IPS-NIHi7 (cell line): ENCODE measurements around the gene CCDC92B.

Experiments used
- DNase-seq: peaks from one replicate; pipeline ENCODE4 v3.0.0; 2012; ENCODE audit warnings: mixed read lengths; ENCODE audit errors: extremely low spot score

The CCDC92B gene

GRCh38 chr17:2778489-2778888, 29.0 kb upstream of the CCDC92B start:
- DNase-seq, result no peak

DNA sequence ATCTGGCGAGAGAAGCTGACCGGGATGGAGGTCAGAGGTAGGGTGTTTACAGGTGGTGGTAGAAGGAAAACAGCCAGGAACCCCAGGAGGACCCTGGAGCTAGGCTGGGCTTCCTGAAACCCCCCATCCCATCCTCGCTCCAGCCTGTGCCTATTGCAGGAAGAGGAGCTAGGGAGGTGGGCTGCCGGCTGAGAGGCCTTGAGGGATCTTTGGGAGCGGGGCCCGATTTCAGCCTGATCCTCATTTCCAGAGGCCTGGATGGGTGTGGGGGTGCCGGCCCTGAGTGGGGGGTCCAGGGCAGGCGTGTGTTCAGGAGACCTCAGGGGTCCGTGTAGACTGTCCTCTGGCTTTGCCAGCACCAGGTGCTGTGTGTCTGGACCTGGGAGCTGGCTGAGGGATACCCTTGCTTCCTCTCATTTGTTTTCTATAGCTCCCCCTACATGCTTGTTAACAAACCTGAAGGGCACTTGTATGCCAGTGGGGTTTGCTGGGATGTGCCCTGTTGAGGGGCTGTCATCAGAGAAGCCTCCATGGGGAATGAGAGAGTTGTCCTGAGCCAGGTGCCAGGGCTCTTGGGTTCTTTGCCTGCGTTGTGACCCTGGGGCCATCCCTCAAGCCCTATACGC, 27.9 kb upstream of the CCDC92B start:
- peak; percentile 59 for DNase-seq

DNA sequence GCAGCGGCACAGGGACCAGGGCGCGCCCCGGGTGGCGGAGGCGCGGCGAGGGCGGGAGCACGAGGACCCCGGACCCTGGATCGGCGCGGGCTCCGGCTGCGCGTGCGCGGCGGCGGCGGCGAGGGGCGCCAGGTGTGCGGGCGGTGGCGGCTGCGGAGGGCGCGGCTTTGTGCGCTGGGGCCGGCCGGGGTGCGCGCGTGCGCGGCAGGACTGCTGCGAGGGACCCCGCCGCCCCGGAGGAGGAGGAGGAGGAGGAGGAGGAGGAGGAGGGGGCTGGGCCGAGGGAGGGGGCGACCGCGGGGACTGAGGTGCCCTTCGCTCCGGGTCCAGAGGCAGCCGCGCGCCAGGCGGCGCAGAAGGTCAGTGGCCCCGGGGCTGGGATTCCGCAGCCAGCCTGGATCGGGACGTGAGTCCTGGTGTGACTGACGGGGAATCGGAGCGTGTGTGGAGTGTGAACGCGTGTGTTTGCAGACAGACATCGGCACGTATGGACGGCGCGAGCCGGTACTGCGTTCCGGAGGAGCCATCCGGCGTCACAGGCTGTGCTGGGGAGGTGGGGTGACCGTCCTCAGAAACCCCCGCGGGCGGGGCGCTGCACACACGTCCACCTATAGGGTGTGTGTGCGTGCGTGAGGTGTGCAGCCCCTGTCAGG, 27.3 kb upstream of the CCDC92B start:
- DNase-seq, result peak; percentile 83

GRCh38 chr17:2775206-2775605, 25.8 kb upstream of the CCDC92B start:
- DNase-seq, result no peak

DNA sequence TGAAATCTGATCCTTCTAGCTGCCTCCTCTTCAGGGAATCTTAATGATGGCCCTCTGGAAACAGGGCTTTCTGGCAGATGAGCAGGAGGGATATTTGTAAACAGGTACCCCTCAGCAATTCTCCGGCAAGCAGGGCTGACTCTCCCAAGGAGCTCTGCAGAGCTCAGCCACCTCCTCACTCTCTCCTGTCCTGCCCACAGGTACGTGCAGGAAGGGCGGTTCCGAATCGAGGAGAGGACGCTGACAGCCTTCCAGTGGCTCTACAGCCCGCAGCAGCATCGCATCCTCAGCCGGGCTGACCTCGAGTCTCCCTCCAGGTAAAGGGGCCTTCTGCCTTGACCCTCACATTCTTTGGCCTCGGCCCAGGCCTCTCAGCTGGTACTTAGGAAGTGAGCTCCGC, 20.7 kb upstream of the CCDC92B start:
- no peak for DNase-seq

DNA sequence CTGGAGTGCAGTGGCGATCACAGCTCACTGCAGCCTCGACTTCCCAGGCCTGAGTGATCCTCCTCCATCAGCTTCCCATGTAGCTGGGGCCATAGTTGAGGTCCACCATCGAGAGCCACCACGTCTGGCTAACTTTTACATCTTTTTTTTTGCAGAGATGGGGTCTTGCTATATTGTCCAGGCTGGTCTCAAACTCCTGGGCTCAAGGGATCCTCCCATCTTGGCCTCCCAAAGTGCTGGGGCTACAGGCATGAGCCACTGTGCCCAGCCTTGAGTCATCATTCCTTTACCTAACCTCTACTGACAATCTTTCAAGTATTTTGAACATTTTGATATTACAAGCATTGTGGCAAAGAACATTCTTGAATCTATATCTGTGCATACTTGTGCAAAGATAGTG, 9.4 kb upstream of the CCDC92B start:
- no peak for DNase-seq

GRCh38 chr17:2755891-2756724, 6.7 kb upstream of the CCDC92B start:
- peak; percentile 81 for DNase-seq

- DNase-seq, result no peak
These were observed 2.0 kb upstream of the CCDC92B start for GRCh38 chr17:2751491-2751890.

GRCh38 chr17:2750721-2751120, 1.3 kb upstream of the CCDC92B start:
- DNase-seq, result no peak

GRCh38 chr17:2749784-2750181, 331 bp upstream of the CCDC92B start:
- peak; percentile 94 for DNase-seq

DNA sequence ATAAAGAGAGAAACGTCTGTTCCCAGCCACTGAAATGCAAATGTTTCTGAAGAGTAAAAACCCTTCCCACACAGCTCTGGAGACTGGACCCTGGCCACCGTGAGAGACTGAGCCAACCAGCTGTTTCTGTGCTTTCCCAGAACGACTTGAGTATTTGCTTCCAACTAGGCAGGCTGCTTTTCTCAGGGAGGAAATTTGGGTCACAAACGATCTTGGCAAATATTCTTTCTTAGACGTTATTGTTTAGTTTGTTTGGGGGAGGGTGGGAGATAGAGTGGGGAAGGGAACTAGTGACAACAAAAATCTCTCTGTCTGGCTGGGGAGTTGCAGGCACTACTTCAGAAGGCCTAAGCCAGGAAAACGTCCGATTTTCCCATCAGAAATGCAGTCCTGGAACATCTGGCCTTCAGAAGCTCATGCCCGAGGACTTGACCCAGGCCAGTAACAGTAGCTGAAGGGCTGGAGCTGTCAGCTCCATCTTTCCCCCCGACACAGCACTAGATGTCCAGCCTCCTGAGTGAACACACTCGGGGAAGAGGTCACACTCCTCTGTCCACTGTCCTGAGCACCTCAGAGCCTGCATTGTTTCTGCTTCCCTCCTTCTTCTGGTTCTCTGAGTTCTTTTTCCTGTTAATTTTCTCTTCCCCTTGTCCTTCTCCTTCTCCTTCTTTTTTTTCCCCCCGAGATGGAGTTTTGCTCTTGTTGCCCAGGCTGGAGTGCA, 4.0 kb downstream of the CCDC92B start:
- no peak for DNase-seq

DNA sequence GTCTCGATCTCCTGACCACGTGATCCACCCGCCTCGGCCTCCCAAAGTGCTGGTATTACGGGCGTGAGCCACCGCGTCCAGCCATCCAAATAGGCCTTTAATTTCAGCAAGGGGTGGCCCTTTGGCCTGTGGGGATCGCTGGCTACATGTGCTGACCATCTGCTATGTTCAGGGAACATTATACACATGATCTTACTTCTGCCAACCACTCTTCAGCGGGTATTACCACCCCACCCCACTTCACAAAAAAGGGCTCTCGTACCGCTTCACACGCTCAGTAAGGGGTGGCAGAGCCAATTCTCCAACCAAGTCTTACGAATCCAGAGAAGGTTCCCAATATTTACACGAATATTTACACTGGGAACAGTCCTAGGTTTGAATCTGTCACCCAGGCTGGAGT, 11.8 kb downstream of the CCDC92B start:
- DNase-seq, result no peak

DNA sequence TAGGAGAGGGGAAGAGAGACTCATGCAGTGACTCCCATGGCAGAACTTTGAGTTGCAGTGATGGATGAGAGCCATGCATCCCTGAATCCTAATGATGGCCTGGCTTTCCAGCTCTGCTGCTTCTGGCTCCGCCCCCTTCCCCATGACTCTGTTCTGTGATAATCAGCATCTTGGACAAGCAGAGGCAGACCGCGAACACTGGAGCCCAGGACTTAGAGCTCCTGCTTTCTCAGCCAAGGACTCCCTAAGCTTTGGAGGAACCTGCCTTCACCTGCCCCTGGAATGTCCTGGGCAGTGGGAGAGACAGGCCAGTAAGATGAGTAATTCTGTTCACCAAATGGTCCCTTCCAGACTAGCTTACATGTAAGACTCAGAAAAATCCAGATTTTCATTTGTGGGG, 12.5 kb downstream of the CCDC92B start:
- DNase-seq, result no peak

- DNase-seq, result no peak
These were observed 13.6 kb downstream of the CCDC92B start for GRCh38 chr17:2735896-2736295.

DNA sequence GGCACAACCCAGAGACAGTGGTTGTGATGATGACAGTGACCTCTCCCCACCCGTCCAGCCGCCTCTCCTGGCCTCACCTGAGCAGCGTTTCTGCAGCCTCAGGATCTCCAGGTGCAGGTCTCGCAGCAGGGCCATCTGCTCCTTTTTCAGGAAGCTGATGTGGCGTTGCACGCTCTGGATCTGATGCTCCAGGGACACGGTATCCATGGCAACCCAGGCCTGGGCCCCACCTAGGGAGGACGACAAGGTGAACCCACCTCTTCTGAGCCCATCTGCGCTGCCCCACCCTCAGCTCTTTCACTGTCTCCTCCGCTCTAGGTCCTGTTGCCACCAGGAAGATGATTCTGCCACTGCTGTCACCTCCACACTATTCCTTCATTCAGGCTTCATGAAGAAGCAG, 14.5 kb downstream of the CCDC92B start:
- no peak for DNase-seq

GRCh38 chr17:2731807-2732206, 17.6 kb downstream of the CCDC92B start:
- DNase-seq, result no peak

- DNase-seq, result no peak
These were observed 18.6 kb downstream of the CCDC92B start for GRCh38 chr17:2730764-2731353.

DNA sequence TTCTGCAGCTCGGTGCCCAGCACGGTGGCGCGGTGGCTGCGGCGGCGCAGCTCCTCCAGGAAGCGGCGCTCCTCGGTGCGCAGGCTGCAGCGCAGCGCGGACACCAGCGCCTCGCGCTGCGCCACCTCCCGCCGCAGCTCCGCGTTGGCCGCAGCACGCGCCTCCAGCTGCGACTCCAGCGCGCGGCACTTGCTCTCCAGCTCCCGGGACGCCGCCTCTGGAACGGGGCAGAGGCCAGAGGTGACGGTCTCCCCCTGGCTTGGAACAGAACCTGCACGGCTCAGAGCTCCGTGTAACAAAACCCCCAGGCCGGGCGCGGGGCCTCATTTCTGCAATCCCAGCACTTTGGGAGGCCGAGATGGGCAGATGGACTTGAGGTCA, 24.7 kb downstream of the CCDC92B start:
- peak; percentile 81 for DNase-seq

DNA sequence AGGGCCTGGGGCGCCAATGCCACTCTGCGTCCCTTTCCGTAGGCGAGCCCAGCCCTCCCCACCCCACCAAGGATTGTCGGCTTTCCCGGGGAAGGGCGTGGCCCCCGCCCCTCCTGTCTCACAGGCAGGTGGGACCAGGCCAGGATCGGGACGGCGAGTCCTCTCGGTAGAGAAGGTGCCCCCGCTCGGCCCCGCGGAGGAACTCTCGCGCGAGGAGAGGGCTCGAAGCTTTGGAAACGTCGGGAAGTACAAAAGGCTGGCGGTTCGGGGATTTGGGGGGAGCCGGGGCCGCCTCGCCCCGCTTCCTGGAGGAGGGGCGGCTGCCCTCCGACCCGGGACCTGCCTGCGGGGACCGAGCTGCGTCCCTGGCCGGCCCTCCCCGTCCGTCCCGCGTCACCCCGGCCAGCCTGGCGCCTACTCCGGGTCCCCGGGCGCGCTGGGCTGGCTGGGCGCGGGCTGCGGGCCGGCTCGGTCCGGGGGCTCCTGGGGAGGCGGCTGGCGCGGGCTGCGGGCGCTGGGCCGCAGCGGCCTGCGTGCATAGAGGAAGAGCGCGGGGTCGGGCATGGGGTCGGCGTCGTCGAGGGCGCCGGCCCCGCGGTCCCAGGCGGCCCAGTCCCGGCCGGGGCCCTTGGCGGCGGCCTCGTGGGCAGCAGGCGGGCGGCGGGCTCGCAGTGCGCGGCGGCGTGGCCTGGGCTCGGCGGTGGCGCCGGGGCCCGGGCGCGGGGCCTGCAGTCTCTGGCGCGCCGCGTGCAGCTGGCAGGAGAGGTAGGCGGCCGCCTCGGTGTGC, 25.3 kb downstream of the CCDC92B start:
- DNase-seq, result peak; percentile 81

- DNase-seq, result peak; percentile 81
These were observed 25.9 kb downstream of the CCDC92B start for GRCh38 chr17:2723505-2723996.

DNA sequence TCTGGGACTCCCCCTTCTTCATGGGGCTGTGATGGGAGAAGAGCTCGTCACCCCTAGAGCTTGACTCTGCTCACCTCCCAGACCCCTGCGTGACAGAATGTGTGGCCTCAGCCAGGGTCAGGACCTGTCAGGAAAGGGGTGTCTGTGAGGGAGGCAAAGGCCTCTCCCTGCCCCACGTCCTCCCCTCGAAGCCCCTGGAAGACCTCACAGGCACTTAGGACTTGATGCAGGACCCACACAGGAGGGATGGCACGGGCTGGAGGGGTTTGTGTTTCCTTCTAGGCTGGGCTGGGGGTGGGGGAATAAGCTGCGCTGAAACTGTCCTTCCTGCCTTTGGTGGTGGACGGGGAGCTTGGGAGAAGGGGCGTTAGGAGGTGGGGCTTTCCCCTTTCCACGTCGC, 26.8 kb downstream of the CCDC92B start:
- DNase-seq, result no peak
